HCT116 (cell line): ENCODE results near the gene AXIN2.

Experiments used
- CTCF ChIP-seq, 3 experiments: fragments of 200-600 bp in 1 of 3; sonication (generic) in 1 of 3; IDR thresholded peaks in 2 of 3; conservative IDR thresholded peaks in 1 of 3; 2 replicates each; pipeline ENCODE4 v1.5.1; 2012 to 2017; ENCODE audit warnings: low read depth in 2 of 3, low read length in 2 of 3, antibody characterized with exemption in 1 of 3, borderline replicate concordance in 1 of 3, control low read depth in 1 of 3, mild to moderate bottlenecking in 1 of 3, mixed read lengths in 1 of 3, mixed run types in 1 of 3, moderate library complexity in 1 of 3; ENCODE audit not compliant: insufficient read depth in 1 of 3
- EGR1 ChIP-seq: IDR thresholded peaks from 2 replicates; pipeline ENCODE4 v1.6.1; 2012; ENCODE audit warnings: low read depth
- EZH2 ChIP-seq: fragments of 200-600 bp; sonication (generic); IDR thresholded peaks from 2 replicates; pipeline ENCODE4 v1.6.1; 2017; ENCODE audit warnings: antibody characterized with exemption, mixed run types
- JUND ChIP-seq: IDR thresholded peaks from 2 replicates; pipeline ENCODE4 v1.6.1; 2012
- POLR2AphosphoS5 ChIP-seq: IDR thresholded peaks from 2 replicates; pipeline ENCODE4 v1.6.1; 2011; ENCODE audit warnings: mild to moderate bottlenecking, low read depth, low read length, moderate library complexity
- RAD21 ChIP-seq: IDR thresholded peaks from 2 replicates; pipeline ENCODE4 v1.6.1; 2012; ENCODE audit warnings: low read depth, mild to moderate bottlenecking
- REST ChIP-seq: IDR thresholded peaks from 2 replicates; pipeline ENCODE4 v1.6.1; 2012; ENCODE audit warnings: low read depth
- SRF ChIP-seq: IDR thresholded peaks from 2 replicates; pipeline ENCODE4 v1.6.1; 2012; ENCODE audit warnings: low read depth
- ZBTB33 ChIP-seq: IDR thresholded peaks from 2 replicates; pipeline ENCODE4 v1.6.1; 2011; ENCODE audit warnings: mild to moderate bottlenecking, low read length, moderate library complexity; ENCODE audit not compliant: insufficient replicate concordance; ENCODE audit errors: extremely low read depth
- ZFX ChIP-seq: fragments of 450-650 bp; IDR thresholded peaks from 2 replicates; pipeline ENCODE4 v1.6.1; 2017

- TF ChIP-seq JUND (no peak), CTCF (IDR thresholded peaks at IDR 0.05 in 2 of 3, conservative IDR thresholded peaks at IDR 0.05 in 1 of 3; ENCODE audit: borderline replicate concordance in 1 of 3, insufficient read depth in 1 of 3, low read depth in 2 of 3, low read length in 2 of 3) (no peak), RAD21 (no peak), POLR2AphosphoS5 (no peak), EGR1 (no peak), ZBTB33 (no peak), SRF (no peak), ZFX (peak; percentile 11; the same call in 1 of the 2 replicates), REST (no peak), EZH2 (no peak)
Measured at GRCh38 chr17:65601145-65601544, 39.7 kb upstream of the AXIN2 start.
